NCI-H446 (cell line): Measurements from ENCODE around the gene SPOCK2.

ENCODE experiments used
- DNase-seq, 2 experiments: peaks; one replicate each; lab custom pipeline; 2025; lab: John Stamatoyannopoulos, UW

Gene SPOCK2

DNA sequence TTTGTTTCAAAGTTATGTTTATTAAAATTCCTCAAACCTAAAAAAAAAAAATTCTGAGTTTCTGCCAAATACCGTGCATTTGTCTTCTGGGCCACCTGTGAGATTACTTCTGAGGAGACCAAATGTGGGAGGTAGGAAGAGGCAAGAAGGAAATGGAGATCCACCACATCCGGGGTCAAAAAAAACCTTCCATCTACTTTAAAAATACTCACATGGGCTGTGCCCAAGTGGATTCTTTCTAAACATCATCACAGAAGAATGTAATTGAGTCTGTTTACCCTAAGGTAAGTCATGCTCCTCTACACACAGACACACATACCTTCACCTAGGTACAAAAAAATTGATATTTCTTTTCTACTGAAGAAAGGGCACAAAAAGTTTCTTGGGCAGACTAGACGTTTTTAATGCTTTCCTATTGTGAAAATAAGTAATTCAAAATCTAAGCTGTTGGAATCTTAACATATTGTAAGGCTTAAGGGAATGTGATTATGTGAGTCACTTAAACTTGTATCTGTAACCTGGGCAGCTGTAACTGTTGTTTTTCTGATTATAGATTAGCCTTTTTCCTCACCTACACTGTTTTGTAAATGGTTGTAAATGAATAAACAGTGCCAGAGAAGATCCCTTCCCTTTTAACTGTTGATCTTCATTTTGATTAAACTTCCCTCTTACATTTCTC lies 19.1 kb upstream of the SPOCK2 start:
- DNase-seq, result no peak

DNA sequence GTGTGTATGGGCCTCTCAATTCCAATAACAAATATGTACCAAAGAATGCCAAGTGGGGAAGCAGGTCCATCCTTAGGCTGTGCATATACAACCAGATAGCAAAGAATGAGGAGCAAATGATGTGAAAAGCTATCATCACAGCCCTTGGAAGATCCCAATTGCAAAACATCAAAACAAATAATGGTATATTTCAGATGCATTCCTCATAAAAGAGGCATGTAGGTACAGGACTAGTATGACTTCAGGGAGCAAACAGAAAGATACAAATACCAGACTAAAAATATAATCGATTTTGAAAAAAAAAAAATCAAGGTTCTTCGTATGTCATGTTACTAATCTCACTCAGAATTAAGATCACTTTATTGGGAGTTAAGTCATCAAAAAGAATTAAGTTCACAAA lies 18.5 kb upstream of the SPOCK2 start:
- no peak for DNase-seq

DNA sequence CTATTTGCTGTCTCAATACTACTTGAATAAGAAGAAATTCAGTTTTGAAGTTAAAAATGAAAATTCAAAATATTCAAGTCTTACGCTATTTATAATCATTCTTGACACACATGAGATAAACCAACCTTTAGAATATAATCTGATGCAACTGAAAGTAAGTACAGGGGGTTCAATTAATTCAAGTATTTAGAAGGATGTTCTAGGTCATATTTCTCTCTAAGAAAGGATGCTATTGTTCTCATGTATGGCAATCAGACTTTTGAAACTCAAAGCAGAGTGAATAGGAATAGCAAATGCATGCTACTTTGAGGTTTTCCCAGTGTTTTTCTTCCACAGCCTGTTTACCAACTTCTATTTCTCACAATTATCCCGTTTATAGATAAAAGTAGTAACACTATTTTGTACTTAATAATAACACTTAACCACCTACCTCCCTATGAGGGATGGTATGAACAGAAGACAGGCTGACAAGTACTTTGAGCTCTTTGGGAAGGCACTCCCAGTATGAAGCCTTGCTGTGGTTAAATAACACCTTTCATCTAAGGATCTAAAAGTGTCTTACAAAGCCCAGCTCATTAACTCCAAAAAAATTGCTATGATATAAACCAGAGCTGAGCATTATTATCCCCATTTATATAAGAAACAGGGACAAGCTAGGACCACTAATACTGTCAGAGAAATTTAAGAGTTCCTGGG lies 18.0 kb upstream of the SPOCK2 start:
- DNase-seq, result no peak

DNA sequence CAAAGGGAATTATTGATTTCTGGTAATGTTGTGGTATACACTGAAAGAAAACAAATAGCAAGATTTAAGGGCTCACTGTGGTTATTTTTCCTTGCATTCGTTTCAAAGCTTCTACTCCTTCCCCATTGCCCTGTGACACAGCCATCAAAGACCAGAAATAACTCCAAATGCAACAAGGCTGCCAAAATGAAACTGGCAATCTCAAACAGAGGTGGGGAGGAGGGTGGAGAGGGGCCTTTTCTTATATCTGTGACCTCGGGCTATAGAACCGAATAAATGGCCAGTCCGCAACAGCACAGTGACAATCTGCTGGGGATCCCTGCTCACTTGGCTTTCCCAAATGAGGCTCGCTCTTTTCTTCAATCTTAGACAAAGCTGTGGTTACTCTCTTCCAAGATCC lies 17.4 kb upstream of the SPOCK2 start:
- DNase-seq, result no peak

DNA sequence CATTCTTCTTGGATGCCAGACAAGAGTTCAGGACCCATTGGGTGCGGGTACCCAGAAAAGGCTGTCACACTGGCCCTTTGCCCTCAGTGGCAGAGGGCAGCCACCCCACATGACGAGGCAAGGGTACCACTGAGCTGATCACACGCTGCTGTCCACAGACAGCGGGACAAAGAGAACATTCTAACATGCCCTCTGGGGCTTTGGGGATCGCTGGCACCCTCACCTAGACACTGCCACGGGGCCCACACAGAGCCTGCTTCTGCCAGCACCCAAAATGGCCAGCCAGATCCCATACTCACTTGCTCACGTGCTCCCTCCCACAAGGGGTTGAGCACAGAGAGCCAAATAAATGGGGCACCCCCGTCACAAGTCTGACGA lies 16.7 kb upstream of the SPOCK2 start:
- DNase-seq, result no peak

DNA sequence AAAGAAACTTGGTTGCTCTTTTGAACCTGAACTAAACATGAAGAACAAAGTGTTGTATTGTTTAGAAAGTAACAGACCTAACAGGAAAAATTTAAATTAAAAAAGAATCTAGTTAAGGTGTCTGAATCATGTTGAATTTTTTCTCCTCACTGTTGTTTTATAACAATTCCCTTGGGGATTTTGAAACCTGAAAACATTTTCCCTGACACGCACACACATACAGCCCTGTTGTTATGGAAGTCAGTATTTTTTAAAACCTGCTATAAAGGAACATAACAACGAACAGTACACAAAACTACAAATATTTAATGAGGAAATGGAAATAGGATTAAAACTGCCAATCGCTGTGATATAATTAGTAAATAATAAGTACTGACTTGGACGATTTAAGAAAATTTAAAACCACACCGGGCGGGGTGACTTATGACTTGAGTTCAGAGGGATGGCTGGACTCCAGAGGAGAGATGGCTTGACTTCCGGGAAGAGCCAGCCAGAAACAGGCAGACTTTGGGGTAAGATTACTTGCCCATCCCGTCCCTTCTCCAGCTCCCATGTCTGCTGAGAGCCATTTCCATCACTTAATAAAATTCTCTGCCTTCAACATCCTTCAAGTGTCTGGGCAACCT lies 16.2 kb upstream of the SPOCK2 start:
- DNase-seq, result no peak

DNA sequence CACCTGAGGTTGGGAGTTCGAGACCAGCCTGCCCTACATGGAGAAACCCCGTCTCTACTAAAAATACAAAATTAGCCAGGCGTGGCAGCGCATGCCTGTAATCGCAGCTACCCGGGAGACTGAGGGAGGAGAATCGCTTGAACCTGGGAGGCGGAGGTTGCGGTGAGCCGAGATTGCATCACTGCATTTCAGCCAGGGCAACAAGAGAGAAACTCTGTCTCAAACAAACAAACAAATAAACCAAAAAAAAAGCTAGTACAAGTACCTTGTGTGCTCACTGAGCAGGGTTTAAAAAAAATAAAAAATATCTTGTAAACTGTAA lies 11.2 kb upstream of the SPOCK2 start:
- DNase-seq, result no peak

DNA sequence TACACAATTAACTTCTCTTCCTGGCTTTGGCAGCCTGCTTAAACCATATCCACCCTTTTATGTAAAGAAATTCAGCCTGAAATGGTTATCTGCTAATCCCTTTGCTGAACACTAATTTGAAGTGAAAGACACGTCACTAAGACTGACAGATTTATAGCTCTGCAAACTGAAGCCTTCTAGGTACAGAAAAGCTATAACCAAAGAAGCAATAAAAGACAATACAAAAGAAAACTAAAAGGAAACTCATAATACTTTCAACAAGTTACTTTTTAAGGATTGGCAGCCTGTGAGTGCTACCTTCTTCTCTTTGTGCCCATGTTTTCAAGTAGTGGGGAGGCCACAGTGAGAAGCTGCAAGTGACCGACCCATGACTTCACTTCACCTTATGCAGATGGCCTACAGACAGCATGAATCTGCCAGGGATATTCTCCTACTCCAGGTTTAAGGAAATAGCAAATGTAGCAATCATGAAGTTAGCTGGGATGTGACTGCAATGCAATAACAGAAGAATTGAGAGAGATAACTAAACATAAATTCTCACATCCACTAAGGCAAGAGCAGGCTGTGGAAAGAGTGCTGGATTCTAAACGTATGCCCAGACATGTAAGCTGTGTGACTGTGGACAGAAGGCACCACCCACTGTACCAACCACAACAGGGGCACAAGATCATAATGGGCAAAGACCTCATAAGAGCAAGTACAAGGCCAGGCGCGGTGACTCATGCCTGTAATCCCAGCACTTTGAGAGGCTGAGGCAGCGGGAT lies 10.7 kb upstream of the SPOCK2 start:
- DNase-seq, result no peak

DNA sequence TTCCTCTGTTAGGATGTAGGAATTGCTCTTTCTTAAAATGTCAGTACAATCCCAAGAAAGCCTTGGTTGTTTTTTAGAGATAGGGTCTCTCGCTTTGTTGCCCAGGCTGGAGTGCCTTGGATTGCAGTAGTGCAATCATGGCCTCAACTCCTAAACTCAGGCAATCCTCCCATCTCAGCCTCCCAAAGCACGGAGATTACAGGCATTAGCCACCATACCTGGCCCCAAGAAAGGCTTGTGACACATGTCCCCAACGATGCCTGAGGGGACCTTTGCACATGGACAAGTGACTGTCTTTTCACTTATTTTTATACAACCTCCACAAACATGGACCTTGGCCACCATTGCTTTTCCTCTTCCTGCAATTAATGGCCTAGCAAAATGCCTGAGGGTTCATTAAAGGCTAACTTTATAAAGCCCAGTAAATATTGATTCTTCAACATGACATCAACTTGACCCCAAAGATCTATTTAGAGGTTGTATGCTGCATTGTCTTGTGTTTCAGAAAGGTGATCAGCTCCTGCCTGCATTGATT lies 10.0 kb upstream of the SPOCK2 start:
- DNase-seq, result no peak

DNA sequence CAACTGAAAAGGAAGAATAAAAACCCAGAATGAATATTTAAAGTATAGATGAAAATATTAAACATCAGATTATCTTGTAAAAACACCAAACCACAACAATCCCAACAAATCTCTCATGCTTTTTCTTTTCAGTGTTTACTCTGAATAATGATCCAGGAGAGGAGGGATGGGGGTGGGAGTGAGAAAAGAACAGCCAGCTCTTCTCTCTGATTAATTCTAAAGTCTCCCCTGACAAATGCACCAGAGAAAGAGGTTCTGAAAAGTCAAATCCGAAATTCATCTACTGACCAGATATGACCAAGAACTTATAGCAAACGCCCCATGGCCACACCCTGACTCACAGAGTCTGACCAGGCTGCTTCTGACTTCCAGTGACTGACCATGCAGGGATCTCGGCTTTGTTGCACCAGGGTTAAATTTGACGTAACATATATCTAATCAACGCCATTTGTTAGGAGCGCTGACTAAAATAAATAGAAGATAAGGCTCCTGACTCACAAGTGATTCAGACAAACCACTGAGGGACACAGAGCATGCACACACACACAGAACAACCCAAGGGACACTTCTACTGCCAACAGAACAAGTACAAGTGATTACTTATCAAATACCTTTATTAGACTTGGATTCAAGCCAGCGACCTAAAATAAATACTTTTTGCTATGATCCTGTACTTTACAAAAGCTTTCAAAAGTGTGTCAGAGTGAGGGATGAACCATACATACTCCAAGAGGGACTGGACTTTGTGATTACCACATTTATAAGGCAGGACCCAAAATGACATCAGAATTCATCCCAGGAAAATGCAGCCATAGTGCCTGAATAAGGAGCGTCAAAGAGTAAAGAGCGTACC lies 9.3 kb upstream of the SPOCK2 start:
- DNase-seq, result no peak

DNA sequence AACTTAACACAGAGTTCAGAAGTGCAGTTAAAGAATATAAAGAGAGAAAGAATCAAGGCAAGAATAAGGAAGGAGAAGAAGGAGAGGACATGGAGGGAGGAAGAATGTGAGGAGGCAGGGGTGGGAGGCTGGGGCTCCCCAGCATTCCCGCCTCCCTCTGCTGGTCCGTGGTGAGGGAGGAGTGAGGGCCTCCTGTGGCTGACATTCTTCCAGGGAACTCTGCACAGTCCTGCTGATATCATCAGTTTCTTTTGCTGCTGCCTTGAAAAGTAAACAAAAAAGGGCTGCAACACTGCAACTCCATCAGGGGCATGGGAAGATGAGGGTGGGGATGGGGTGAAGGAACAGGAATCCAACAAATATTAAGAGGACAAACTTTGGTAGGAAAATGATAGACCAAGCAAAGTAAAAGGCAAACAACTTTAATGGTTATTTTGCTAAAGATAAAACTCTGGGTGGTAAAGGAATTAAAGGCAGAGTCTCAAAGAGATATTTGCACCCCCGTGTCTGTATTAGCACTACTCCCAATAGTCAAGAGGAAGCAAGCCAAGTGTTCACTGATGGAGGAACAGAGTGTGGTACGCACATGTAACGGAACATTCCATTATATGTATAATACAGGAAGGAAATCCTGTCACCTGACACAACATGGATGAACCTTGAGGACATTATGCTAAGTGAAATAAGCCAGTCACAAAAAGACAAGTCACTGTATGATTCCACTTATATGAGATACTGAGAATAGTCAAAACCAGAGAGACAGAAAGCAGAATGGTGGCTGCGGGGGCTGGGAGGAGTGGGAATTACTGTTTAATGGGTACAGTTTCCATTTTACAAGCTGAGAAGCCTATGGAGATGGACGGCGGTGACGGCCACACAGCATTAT lies 8.0 kb upstream of the SPOCK2 start:
- DNase-seq, result no peak

DNA sequence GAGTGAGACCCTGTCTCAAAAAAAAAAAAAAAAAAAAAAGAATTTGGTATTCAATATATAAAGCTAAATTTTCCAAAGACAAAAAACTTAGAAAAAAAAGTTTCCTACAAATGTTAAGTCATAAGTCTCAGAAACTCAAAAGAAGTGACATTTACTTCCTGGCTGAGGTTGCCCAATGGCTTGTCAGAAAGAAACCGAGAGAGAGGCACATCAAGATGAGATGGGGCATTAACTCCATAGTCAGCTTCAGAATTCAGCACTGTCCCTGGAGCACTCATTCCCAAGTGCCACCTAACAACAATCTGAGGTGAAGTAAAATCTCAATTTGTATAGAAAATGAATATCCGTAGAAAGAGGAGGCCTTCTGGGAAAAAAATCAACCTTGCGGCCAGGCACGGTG lies 6.8 kb upstream of the SPOCK2 start:
- DNase-seq, result no peak

DNA sequence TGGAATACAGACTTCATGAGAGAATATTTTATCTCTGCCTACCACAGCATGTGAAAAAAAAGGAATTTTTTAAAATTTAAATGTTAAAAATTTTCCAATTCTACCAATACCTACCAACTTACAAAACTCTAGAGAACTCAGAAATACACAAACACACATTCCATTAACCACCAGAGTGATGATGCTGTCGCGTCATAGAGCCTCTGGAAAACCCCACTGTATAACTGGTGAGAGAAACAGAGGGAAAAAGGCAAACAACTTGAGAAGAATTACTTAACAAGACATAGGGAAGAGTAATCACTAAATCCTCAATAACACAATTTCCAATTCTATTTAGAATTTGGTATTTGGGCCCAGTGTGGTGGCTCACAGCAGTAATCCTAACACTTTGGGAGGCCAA lies 6.2 kb upstream of the SPOCK2 start:
- no peak for DNase-seq

DNA sequence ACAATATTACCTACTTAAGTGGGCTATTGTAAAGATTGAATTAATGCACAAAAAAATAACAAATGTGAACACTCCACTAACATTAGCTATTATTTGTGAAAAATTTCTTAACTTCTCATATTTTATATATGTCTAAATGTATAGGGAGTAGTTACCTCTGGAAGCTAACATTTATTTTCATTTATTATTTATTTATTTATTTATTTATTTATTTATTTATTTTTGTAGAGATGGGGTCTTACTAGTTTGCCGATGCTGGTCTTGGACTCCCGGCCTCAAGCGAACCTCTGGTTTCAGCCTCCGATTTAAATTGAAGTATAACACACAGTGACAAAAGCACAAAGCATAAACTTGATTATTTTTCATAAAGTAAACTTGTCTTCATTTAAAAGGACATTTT lies 5.1 kb upstream of the SPOCK2 start:
- no peak for DNase-seq

DNA sequence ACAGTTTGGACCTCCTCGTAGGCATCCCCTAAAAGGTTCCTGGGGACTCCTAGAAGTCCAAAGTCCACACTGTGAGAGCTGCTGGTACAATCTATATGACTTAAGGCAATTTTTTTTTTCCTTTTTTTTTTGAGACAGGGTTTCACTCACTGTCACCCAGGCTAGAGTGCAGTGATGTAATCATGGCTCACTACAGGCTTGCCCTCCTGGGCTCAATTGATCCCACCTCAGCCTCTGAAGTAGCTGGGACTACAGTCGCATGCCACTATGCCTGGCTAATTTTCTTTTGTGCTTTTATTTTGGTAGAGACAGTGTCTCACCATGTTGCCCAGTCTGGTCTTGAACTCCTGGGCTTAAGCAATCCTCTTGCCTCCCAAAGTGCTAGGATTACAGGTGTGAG lies 4.6 kb upstream of the SPOCK2 start:
- no peak for DNase-seq

DNA sequence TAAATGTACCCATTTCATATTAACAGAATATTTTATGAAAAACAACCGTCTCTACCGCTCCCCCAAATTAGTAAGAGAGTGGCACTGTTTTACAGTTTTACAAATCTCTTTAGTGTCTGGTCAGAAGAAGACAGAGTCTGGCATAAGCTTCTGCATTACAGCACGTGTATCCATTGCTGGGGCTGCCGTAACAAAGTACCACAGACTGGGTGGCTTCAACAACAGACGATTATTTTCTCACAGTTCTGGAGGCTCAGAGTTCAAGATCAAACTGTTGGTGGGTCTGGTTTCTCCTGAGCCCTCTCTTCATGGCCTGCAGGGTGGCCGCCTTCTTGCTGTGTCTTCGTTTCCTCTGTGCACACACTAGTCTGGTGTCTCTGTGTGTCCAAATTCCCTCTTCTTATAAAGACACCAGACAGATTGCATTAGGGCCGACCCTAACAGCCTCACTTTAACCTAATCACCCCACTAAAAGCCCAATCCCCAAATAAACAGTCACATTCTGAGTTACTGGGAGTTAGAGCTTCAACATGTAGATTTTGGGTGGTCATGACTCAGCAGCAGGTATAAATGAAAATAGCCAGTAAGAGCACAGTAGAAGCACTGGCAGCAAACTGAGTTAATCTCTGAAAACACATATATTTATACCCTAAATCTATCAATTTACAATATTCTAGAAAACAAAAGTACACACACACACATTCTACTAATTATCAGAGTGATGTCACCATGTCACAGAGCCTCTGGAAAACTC lies 4.0 kb upstream of the SPOCK2 start:
- no peak for DNase-seq

DNA sequence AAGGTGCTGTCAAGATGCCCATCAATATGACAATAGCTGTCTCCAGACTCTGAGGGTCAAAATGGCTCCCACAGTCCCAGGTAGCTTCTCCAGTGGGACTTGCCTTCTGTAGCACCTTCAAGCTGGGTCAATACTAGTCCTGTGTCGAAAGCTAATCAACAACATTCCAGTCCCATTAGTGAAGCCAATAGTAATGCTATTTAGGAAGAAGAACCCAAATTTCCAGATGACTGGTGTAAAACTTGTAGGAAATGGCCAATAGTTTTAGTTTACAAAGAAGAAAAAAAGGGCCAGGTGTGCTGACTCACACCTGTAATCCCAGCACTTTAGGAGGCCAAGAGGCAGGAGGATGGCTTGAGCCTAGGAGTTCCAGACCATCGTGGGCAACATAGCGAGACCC lies 2.0 kb upstream of the SPOCK2 start:
- no peak for DNase-seq

DNA sequence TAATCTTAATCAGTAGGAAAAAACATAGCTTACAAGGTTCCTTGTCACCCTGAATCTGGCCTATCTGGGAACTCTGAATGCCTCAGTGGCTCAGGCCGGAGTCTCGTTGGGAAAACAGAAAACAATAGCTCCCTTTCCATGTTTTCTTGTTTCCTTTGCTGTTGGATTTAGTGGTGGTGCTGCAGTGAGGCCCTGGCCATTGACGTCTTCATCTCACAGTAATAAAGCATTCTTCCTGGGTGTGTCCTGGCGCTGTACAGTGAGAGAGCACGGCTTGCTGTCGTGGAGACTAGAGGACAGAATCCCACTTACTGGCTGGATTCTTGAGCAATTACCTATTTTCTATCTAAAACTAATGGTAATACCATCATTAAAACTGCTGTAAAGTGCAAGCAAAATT lies 1.3 kb upstream of the SPOCK2 start:
- no peak for DNase-seq

DNA sequence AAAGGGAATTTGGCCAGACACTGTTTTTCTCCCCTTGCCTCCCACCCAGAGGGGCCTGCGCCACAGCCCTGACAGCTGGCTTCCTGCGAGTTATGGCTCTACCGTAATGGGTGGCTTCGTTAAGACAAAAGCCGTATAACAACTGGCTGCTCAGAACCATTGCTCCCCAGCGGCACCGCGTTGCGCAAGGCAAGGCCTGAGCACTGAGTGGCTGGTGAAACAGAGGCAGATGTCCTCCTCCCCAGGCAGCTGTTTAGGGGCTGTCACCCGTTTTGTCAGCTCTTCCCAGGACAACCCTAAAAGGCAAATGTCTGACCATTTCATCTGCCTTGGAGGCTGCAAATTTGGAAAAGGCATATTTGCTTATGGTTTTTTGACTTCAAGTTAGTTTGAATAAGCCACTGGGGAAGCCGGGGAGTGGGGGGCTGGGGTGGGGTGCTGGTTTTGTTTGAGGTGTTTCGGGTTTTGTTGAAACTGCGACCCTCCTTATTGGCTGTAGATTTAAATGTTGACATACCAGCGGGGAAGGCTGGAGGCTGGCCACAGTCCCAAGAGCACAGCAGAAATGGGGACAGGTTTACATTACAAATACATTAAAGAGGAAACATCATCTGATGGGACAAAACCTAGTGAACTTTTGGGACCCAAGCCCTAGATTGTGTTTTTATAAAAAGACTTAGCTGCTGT lies 681 bp upstream of the SPOCK2 start:
- no peak for DNase-seq
